Measurements from ENCODE around the gene LPIN3. TPM values are rescaled to one million over a fixed set of nuclear protein-coding genes. Genes with fewer than 3 reads are reported as not detected.

LPIN3 gene
- polyA plus RNA-seq, 1 of the 3 experiments (the other 2 are of a cell fraction), result 0.21 TPM

GRCh38 chr20:41377275-41377674, 36.7 kb downstream of the LPIN3 start:
- no peak overlapping the region for H3K27ac ChIP-seq (ENCODE audit: low read depth in 2 of 2, low read length in 1 of 2)
- no peak overlapping the region for H3K9ac ChIP-seq
- H3K4me1 ChIP-seq (ENCODE audit: control insufficient read depth in 1 of 2, insufficient read depth in 2 of 2, low read depth in 1 of 2, low read length in 1 of 2), result peaks cover 0 to 19% of the 10 kb centered on the region in 2 experiments; a peak in 1 of 4 replicates
- CTCF ChIA-PET, result interaction anchor here (0.9 kb wide), 1 partner anchor 38 kb away, joined by 3 read pairs; no protein-coding TSS in a partner anchor
- H3K4me3 ChIP-seq (ENCODE audit: low read depth in 2 of 2, low read length in 1 of 2), result no peak overlapping the region
- peaks cover 13% of the 10 kb centered on the region; the same call in 1 of the 2 replicates for H3K27me3 ChIP-seq (ENCODE audit: insufficient read depth)
- no peak overlapping the region for H2AFZ ChIP-seq (ENCODE audit: low read depth)
- no peaks in the 10 kb centered on the region for H3K79me2 ChIP-seq (ENCODE audit: insufficient read depth)
- no peaks in the 10 kb centered on the region for H3K9me2 ChIP-seq
- no peaks in the 10 kb centered on the region for H3K9me3 ChIP-seq
- H4K20me1 ChIP-seq (ENCODE audit: insufficient read depth), result no peaks in the 10 kb centered on the region
- DNase-seq, result no peak
- 51% methylated on average over 6 of the region's 6 CpGs for WGBS (ENCODE audit: low lambda C conversion rate)
- H3K36me3 ChIP-seq (replicated peaks in 1 of 2; ENCODE audit: control insufficient read depth in 1 of 2, insufficient read depth in 2 of 2, low read length in 1 of 2), result no peaks in the 10 kb centered on the region
- H3F3A ChIP-seq (replicated peaks; ENCODE audit: insufficient read depth), result no peaks in the 10 kb centered on the region
- no peak overlapping the region for H3K4me2 ChIP-seq
- POLR2A ChIA-PET, result no interaction called here
- TF ChIP-seq SIN3A (IDR thresholded peaks at IDR 0.05; ENCODE audit: borderline replicate concordance, low read depth, low read length) (no peak), ZBTB33 (IDR thresholded peaks at IDR 0.05; ENCODE audit: borderline replicate concordance, low read depth) (no peak), NFIC (IDR thresholded peaks at IDR 0.05; ENCODE audit: borderline replicate concordance) (no peak), FOXJ3 (CRISPR knock-in tag; IDR thresholded peaks at IDR 0.05) (no peak), MAX (IDR thresholded peaks at IDR 0.05; ENCODE audit: low read depth) (no peak), TEAD4 (IDR thresholded peaks at IDR 0.05; ENCODE audit: borderline replicate concordance, insufficient read depth) (no peak), CHD2 (IDR thresholded peaks at IDR 0.05; ENCODE audit: low read length, partially characterized antibody) (no peak), FOXM1 (IDR thresholded peaks at IDR 0.05; ENCODE audit: low read depth) (no peak), TAF1 (IDR thresholded peaks at IDR 0.05; ENCODE audit: borderline replicate concordance, low read depth, low read length) (no peak), NRF1 (IDR thresholded peaks at IDR 0.05; ENCODE audit: low read depth, low read length) (no peak)

- Histone ChIP-seq H3K27me3 (ENCODE audit: insufficient read depth) (peaks cover 6% of the 10 kb centered on the region; the same call in 1 of the 2 replicates), H3K4me2 (no peak overlapping the region), H4K20me1 (ENCODE audit: insufficient read depth) (no peaks in the 10 kb centered on the region), H3K9me3 (no peaks in the 10 kb centered on the region), H3K4me3 (ENCODE audit: low read depth in 2 of 2, low read length in 1 of 2) (no peak overlapping the region), H3K9me2 (no peaks in the 10 kb centered on the region), H3K27ac (ENCODE audit: low read depth in 2 of 2, low read length in 1 of 2) (no peak overlapping the region), H3K79me2 (ENCODE audit: insufficient read depth) (no peaks in the 10 kb centered on the region), H2AFZ (ENCODE audit: low read depth) (no peak overlapping the region), H3K4me1 (ENCODE audit: control insufficient read depth in 1 of 2, insufficient read depth in 2 of 2, low read depth in 1 of 2, low read length in 1 of 2) (peaks cover 0 to 5% of the 10 kb centered on the region in 2 experiments; a peak in 1 of 4 replicates), H3F3A (replicated peaks; ENCODE audit: insufficient read depth) (no peaks in the 10 kb centered on the region), H3K9ac (no peak overlapping the region), H3K36me3 (replicated peaks in 1 of 2; ENCODE audit: control insufficient read depth in 1 of 2, insufficient read depth in 2 of 2, low read length in 1 of 2) (no peaks in the 10 kb centered on the region)
- DNase-seq, result no peak
- TF ChIP-seq FOXM1 (IDR thresholded peaks at IDR 0.05; ENCODE audit: low read depth) (no peak), IRF3 (IDR thresholded peaks at IDR 0.05; ENCODE audit: low read depth, low read length) (no peak), TAF1 (IDR thresholded peaks at IDR 0.05; ENCODE audit: borderline replicate concordance, low read depth, low read length) (no peak), CHD2 (IDR thresholded peaks at IDR 0.05; ENCODE audit: low read length, partially characterized antibody) (no peak), POLR2AphosphoS5 (IDR thresholded peaks at IDR 0.05; ENCODE audit: low read depth, low read length) (no peak), PBX3 (IDR thresholded peaks at IDR 0.05) (no peak)
- WGBS (ENCODE audit: low lambda C conversion rate), result 47% methylated on average over 2 of the region's 2 CpGs
- CTCF ChIA-PET, result interaction anchor here (1.0 to 3.2 kb wide), 4 partner anchors 10 to 39 kb away, joined by 3 to 11 read pairs (median 4); partner anchors contain the start of gene LPIN3
- POLR2A ChIA-PET, result no interaction called here
Measured at GRCh38 chr20:41379551-41379950, 38.9 kb downstream of the LPIN3 start.
